SK-N-MC (cell line): ENCODE measurements around the gene RAB6B.

ENCODE experiments used
- DNase-seq: peaks from one replicate; pipeline ENCODE4 v3.0.0-alpha.2; 2011; ENCODE audit warnings: low read depth, low spot score
- H3K27ac ChIP-seq: fragments of 200-600 bp; sonication (generic); 2 replicates; pipeline ENCODE4 v1.5.1; 2016; ENCODE audit warnings: mixed run types
- H3K36me3 ChIP-seq: fragments of 200-600 bp; sonication (generic); 2 replicates; pipeline ENCODE4 v1.6.1; 2017; ENCODE audit warnings: antibody characterized with exemption, low read length, mixed read lengths; ENCODE audit not compliant: insufficient read depth
- H3K4me3 ChIP-seq: fragments of 200-600 bp; sonication (generic); 2 replicates; pipeline ENCODE4 v1.5.1; 2016
- H3K9ac ChIP-seq: fragments of 200-600 bp; sonication (generic); 2 replicates; pipeline ENCODE4 v1.8.0; 2017; ENCODE audit warnings: mixed run types, mixed read lengths; ENCODE audit not compliant: insufficient read length
- H3K9me3 ChIP-seq: fragments of 200-600 bp; sonication (generic); 2 replicates; pipeline ENCODE4 v1.6.1; 2017; ENCODE audit warnings: low read depth, mild to moderate bottlenecking, antibody characterized with exemption, low read length, moderate library complexity, mixed read lengths
- EZH2 ChIP-seq: fragments of 200-600 bp; sonication (generic); IDR thresholded peaks from one replicate; pipeline ENCODE4 v1.6.1; 2017; ENCODE audit warnings: antibody characterized with exemption
- FOXP2 ChIP-seq: optimal IDR thresholded peaks from 2 replicates; pipeline ENCODE3; 2011; ENCODE audit warnings: mild to moderate bottlenecking, moderate library complexity; ENCODE audit not compliant: insufficient read depth; ENCODE audit errors: extremely low read length, control extremely low read depth
- POLR2AphosphoS5 ChIP-seq: IDR thresholded peaks from 2 replicates; pipeline ENCODE4 v1.6.1; 2012; ENCODE audit warnings: mild to moderate bottlenecking, low read depth, low read length, borderline replicate concordance

Gene RAB6B

GRCh38 chr3:133893683-133894352 is 1.9 kb downstream of the RAB6B start:
- H3K9me3 ChIP-seq: no peaks in the 10 kb centered on the region
- DNase-seq: no peak
- H3K27ac ChIP-seq: no peak overlapping the region
- no peaks in the 10 kb centered on the region for H3K36me3 ChIP-seq
- H3K9ac ChIP-seq: no peak overlapping the region
- TF ChIP-seq EZH2 (no peak), FOXP2 (no peak), POLR2AphosphoS5 (no peak)
- H3K4me3 ChIP-seq: no peak overlapping the region

GRCh38 chr3:133892541-133893231 is 3.0 kb downstream of the RAB6B start:
- H3K9ac ChIP-seq: no peak overlapping the region
- no peaks in the 10 kb centered on the region for H3K36me3 ChIP-seq
- TF ChIP-seq EZH2 (no peak), FOXP2 (no peak), POLR2AphosphoS5 (no peak)
- H3K4me3 ChIP-seq: no peak overlapping the region
- H3K27ac ChIP-seq: no peak overlapping the region
- no peaks in the 10 kb centered on the region for H3K9me3 ChIP-seq
- no peak for DNase-seq

GRCh38 chr3:133891662-133892378 is 3.9 kb downstream of the RAB6B start:
- Histone ChIP-seq H3K36me3 (no peaks in the 10 kb centered on the region), H3K4me3 (no peak overlapping the region), H3K27ac (no peak overlapping the region), H3K9ac (no peak overlapping the region), H3K9me3 (no peaks in the 10 kb centered on the region)
- no peak for DNase-seq
- no peak for TF ChIP-seq EZH2
- no peak for TF ChIP-seq FOXP2
- TF ChIP-seq POLR2AphosphoS5: no peak

- no peak overlapping the region for H3K27ac ChIP-seq
- H3K4me3 ChIP-seq: no peak overlapping the region
- TF ChIP-seq FOXP2 (no peak), EZH2 (no peak), POLR2AphosphoS5 (no peak)
- no peaks in the 10 kb centered on the region for H3K36me3 ChIP-seq
- no peak for DNase-seq
- H3K9ac ChIP-seq: no peak overlapping the region
- H3K9me3 ChIP-seq: no peaks in the 10 kb centered on the region
These were observed 4.6 kb downstream of the RAB6B start for GRCh38 chr3:133890972-133891644.

- H3K9me3 ChIP-seq: no peaks in the 10 kb centered on the region
These were observed 5.6 kb downstream of the RAB6B start for GRCh38 chr3:133890037-133890436.

GRCh38 chr3:133888726-133889340 is 6.8 kb downstream of the RAB6B start:
- TF ChIP-seq POLR2AphosphoS5 (no peak), FOXP2 (no peak), EZH2 (no peak)
- no peak overlapping the region for H3K27ac ChIP-seq
- no peaks in the 10 kb centered on the region for H3K36me3 ChIP-seq
- DNase-seq: no peak
- H3K9me3 ChIP-seq: no peaks in the 10 kb centered on the region
- no peak overlapping the region for H3K4me3 ChIP-seq
- H3K9ac ChIP-seq: no peak overlapping the region

More at GRCh38 chr3:133890037-133890436, 5.6 kb downstream of the RAB6B start:
- DNase-seq: no peak
- H3K36me3 ChIP-seq: no peaks in the 10 kb centered on the region
- TF ChIP-seq FOXP2: no peak
- TF ChIP-seq EZH2: no peak
- TF ChIP-seq POLR2AphosphoS5: no peak
- H3K27ac ChIP-seq: no peak overlapping the region
- no peak overlapping the region for H3K9ac ChIP-seq
- no peak overlapping the region for H3K4me3 ChIP-seq

- H3K9me3 ChIP-seq: no peaks in the 10 kb centered on the region
- no peak for DNase-seq
- no peak overlapping the region for H3K4me3 ChIP-seq
- no peak overlapping the region for H3K9ac ChIP-seq
- no peak overlapping the region for H3K27ac ChIP-seq
- no peaks in the 10 kb centered on the region for H3K36me3 ChIP-seq
- TF ChIP-seq FOXP2 (no peak), EZH2 (no peak), POLR2AphosphoS5 (no peak)
These were observed 7.6 kb downstream of the RAB6B start for GRCh38 chr3:133887803-133888703.
